ENCODE data around the gene ABCD1. TPM values are rescaled to one million over a fixed set of nuclear protein-coding genes. Genes with fewer than 3 reads are reported as not detected.

Gene ABCD1
- total and polyA plus RNA-seq, 7 donors, result 1.8 to 21.3 (median 12.8) TPM

DNA sequence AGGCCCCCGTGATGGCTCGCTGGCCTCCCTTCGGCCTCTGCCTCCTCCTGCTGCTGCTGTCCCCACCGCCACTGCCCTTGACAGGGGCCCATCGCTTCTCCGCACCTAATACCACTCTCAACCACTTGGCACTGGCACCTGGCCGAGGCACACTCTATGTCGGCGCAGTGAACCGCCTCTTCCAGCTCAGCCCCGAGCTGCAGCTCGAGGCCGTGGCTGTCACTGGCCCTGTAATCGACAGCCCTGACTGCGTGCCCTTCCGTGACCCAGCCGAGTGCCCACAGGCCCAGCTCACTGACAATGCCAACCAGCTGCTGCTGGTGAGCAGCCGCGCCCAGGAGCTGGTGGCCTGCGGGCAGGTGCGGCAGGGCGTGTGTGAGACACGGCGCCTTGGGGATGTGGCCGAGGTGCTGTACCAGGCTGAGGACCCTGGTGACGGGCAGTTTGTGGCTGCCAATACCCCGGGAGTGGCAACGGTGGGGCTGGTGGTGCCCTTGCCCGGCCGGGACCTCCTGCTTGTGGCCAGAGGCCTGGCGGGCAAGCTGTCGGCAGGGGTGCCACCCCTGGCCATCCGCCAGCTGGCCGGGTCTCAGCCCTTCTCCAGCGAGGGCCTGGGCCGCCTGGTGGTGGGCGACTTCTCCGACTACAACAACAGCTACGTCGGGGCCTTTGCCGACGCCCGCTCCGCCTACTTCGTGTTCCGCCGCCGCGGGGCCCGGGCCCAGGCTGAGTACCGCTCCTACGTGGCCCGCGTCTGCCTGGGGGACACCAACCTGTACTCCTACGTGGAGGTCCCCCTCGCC is 42.4 kb downstream of the ABCD1 start:
- intact Hi-C loops (cut with DNase I), result loop anchor here (1.0 kb wide), 1 partner anchor 61 kb away; no protein-coding TSS in a partner anchor
- DNase-seq, result peak; percentile 66
- no peaks in the 10 kb centered on the region for H3K27me3 ChIP-seq
- H3K4me3 ChIP-seq, result peak overlapping the region in 3 of 4 donors; percentile 43 to 51 (median 48)
- H3K36me3 ChIP-seq, result peaks cover 0 to 33% (median 0%) of the 10 kb centered on the region in 4 donors
- peaks cover 0 to 34% (median 16%) of the 10 kb centered on the region in 4 donors for H3K4me1 ChIP-seq
- H3K9me3 ChIP-seq, result no peaks in the 10 kb centered on the region
- TF ChIP-seq, protein P1, sequence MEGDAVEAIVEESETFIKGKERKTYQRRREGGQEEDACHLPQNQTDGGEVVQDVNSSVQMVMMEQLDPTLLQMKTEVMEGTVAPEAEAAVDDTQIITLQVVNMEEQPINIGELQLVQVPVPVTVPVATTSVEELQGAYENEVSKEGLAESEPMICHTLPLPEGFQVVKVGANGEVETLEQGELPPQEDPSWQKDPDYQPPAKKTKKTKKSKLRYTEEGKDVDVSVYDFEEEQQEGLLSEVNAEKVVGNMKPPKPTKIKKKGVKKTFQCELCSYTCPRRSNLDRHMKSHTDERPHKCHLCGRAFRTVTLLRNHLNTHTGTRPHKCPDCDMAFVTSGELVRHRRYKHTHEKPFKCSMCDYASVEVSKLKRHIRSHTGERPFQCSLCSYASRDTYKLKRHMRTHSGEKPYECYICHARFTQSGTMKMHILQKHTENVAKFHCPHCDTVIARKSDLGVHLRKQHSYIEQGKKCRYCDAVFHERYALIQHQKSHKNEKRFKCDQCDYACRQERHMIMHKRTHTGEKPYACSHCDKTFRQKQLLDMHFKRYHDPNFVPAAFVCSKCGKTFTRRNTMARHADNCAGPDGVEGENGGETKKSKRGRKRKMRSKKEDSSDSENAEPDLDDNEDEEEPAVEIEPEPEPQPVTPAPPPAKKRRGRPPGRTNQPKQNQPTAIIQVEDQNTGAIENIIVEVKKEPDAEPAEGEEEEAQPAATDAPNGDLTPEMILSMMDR (IDR thresholded peaks at IDR 0.05), result no peak
- no peak for TF ChIP-seq POLR2A (IDR thresholded peaks at IDR 0.05)
- no peak for TF ChIP-seq POLR2AphosphoS5 (IDR thresholded peaks at IDR 0.05)
- TF ChIP-seq EP300 (IDR thresholded peaks at IDR 0.05), result no peak
- 45 to 84% methylated on average over 56 of the region's 56 CpGs for WGBS, 2 donors
- H3K27ac ChIP-seq, result peak overlapping the region in 3 of 4 donors; percentile 77 to 86 (median 86)

DNA sequence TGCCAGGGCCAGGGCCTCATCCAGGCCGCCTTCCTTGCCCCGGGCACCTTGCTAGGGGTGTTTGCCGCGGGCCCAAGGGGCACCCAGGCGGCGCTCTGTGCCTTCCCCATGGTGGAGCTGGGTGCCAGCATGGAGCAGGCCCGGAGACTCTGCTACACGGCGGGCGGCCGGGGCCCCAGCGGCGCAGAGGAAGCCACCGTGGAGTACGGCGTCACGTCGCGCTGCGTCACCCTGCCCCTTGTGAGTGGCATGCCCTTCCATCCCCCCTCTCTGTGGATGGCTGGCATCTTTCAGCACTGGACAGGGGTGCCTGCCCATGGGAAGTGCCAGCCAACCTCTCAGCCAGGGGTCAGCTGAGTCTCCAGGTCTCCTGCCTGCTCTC is 43.0 kb downstream of the ABCD1 start:
- TF ChIP-seq POLR2AphosphoS5 (IDR thresholded peaks at IDR 0.05) (no peak), EP300 (IDR thresholded peaks at IDR 0.05) (no peak), POLR2A (IDR thresholded peaks at IDR 0.05) (no peak)
- TF ChIP-seq, protein P1 (IDR thresholded peaks at IDR 0.05), result no peak
- 92 to 95% methylated on average over 20 of the region's 20 CpGs for WGBS, 2 donors
- H3K27me3 ChIP-seq, result no peaks in the 10 kb centered on the region
- H3K4me1 ChIP-seq, result peaks cover 0 to 34% (median 16%) of the 10 kb centered on the region in 4 donors
- intact Hi-C loops (cut with DNase I), result no loop called here
- H3K9me3 ChIP-seq, result no peaks in the 10 kb centered on the region
- H3K27ac ChIP-seq, result peak overlapping the region in 3 of 4 donors; percentile 77 to 86 (median 86)
- H3K4me3 ChIP-seq, result no peak overlapping the region
- H3K36me3 ChIP-seq, result peaks cover 0 to 35% (median 0%) of the 10 kb centered on the region in 4 donors
- DNase-seq, result peak; percentile 57

DNA sequence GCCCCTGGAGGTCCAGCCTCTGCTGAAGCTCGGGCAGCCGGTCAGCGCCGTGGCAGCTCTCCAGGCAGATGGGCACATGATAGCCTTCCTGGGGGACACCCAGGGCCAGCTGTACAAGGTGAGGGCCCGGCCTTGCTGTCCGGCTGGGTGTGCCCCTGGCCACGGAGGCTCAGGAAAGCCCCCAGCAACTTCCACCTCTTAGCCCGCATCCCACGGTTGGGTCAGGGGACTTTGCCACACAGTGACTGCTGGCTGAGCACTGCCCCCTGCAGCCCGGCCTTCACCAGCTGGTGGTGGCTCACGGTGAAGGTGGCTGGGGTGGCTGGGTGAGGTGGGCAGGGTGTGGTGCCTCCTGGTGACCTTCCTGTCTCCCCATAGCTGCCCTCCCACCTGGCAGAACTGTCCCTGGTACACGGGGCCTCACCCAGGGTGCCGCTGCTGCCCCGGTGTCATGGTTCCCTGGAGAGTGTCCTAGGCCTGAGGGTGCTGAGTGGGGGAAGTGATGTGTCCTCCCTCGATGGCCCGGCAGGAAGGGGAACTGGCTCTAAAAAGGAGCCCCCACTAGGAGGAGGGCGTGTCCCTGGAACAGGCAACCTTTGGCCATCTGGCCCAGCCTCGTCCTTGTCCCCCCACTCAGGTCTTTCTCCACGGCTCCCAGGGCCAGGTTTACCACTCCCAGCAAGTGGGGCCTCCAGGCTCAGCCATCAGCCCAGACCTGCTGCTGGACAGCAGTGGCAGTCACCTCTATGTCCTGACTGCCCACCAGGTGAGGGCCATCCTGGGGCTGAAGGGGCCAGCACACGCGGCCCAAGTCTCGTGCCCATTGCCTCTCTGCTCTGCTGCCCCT is 43.9 kb downstream of the ABCD1 start:
- TF ChIP-seq POLR2A (IDR thresholded peaks at IDR 0.05), result no peak
- no peak for TF ChIP-seq EP300 (IDR thresholded peaks at IDR 0.05)
- TF ChIP-seq POLR2AphosphoS5 (IDR thresholded peaks at IDR 0.05), result no peak
- TF ChIP-seq, protein P1 (IDR thresholded peaks at IDR 0.05), result no peak
- WGBS, 2 donors, result 70 to 78% methylated on average over 22 of the region's 22 CpGs
- peaks cover 0 to 34% (median 16%) of the 10 kb centered on the region in 4 donors for H3K4me1 ChIP-seq
- peaks cover 0 to 38% (median 0%) of the 10 kb centered on the region in 4 donors for H3K36me3 ChIP-seq
- H3K4me3 ChIP-seq, result no peak overlapping the region
- H3K9me3 ChIP-seq, result no peaks in the 10 kb centered on the region
- DNase-seq, result no peak
- H3K27ac ChIP-seq, result peak overlapping the region in 3 of 4 donors; percentile 14 to 86 (median 86)
- no peaks in the 10 kb centered on the region for H3K27me3 ChIP-seq
- intact Hi-C loops (cut with DNase I), result no loop called here

DNA sequence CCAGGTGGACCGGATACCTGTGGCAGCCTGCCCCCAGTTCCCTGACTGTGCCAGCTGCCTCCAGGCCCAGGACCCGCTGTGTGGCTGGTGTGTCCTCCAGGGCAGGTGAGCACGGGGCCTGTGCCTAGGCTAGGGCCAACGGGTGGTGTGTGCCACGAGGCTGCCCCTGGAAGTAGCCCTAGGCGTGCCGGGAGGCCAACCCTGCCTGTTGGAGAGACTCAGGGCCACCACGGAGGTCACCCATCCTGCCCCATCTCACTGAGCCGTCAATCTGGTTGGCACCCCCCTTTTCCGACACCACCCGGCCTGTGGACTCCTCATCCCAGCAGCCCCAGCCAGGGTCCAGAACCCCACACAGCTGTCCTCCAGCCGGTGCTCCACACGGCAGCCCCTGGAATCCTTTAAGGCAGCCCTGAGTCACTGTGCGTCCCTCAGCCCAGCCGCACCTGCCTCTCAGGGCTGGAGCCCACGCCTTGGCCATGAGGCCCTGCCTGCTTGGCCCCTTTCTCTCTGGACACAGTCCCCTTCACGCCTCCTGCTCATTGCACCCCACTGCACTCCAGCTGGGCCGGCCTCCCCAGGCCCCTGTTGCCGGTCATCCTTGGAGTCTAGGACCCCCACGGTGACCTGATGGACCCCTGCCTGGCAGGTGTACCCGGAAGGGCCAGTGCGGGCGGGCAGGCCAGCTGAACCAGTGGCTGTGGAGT is 44.7 kb downstream of the ABCD1 start:
- Histone ChIP-seq H3K9me3 (no peaks in the 10 kb centered on the region), H3K4me3 (no peak overlapping the region), H3K27ac (no peak overlapping the region), H3K27me3 (no peaks in the 10 kb centered on the region), H3K4me1 (peaks cover 0 to 33% (median 15%) of the 10 kb centered on the region in 4 donors), H3K36me3 (peaks cover 0 to 44% (median 1%) of the 10 kb centered on the region in 4 donors)
- intact Hi-C loops (cut with DNase I), result no loop called here
- TF ChIP-seq EP300 (IDR thresholded peaks at IDR 0.05) (no peak), POLR2AphosphoS5 (IDR thresholded peaks at IDR 0.05) (no peak), POLR2A (IDR thresholded peaks at IDR 0.05) (no peak)
- TF ChIP-seq, protein P1 (IDR thresholded peaks at IDR 0.05), result no peak
- peak; percentile 65 for DNase-seq
- WGBS, 2 donors, result 86 to 89% methylated on average over 23 of the region's 23 CpGs
